DOHH2 (cell line): ENCODE measurements around the gene MEX3D.

Experiments
- EZH2phosphoT487 ChIP-seq: fragments of 200-600 bp; sonication (generic); IDR thresholded peaks from 2 replicates; pipeline ENCODE4 v1.6.1; 2017; ENCODE audit warnings: borderline replicate concordance, mild to moderate bottlenecking, antibody characterized with exemption, low read length, moderate library complexity, mixed read lengths
- TF ChIP-seq, protein P1 (sequence below): fragments of 200-600 bp; sonication (generic); IDR thresholded peaks from one replicate; pipeline ENCODE4 v1.5.1; 2014; ENCODE audit warnings: antibody characterized with exemption, mild to moderate bottlenecking, low read depth, low read length; ENCODE audit not compliant: poor library complexity, severe bottlenecking

DNA sequence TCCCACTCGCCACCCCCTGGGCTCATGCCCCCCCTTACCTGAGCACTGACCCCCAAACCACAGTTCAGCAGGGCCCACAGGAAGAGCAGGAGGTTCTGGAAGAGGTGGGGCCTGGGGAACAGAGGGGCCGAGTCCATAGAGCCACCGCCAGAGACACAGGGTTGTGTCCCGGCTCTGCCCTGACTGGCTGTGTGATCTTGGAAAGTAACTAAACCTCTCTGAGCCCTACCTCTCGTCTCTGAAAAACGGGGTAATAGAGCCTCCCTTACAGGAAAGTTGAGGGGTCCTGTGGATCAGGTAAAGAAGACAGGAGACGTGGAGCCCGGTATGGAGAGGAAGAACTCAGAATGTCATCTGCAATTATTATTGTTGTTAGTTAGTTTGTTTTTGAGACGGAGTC, 57.3 kb downstream of the MEX3D start:
- TF ChIP-seq, protein P1, sequence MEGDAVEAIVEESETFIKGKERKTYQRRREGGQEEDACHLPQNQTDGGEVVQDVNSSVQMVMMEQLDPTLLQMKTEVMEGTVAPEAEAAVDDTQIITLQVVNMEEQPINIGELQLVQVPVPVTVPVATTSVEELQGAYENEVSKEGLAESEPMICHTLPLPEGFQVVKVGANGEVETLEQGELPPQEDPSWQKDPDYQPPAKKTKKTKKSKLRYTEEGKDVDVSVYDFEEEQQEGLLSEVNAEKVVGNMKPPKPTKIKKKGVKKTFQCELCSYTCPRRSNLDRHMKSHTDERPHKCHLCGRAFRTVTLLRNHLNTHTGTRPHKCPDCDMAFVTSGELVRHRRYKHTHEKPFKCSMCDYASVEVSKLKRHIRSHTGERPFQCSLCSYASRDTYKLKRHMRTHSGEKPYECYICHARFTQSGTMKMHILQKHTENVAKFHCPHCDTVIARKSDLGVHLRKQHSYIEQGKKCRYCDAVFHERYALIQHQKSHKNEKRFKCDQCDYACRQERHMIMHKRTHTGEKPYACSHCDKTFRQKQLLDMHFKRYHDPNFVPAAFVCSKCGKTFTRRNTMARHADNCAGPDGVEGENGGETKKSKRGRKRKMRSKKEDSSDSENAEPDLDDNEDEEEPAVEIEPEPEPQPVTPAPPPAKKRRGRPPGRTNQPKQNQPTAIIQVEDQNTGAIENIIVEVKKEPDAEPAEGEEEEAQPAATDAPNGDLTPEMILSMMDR, result no peak
- no peak for TF ChIP-seq EZH2phosphoT487
